Smooth muscle cell (in vitro differentiated cells): ENCODE measurements around the gene NRCAM. TPM values are rescaled to one million over a fixed set of nuclear protein-coding genes. Genes with fewer than 3 reads are reported as not detected.
A peak's percentile ranks its signal among the peaks of the same experiment; 100 is the strongest.

ENCODE experiments used
- DNase-seq: peaks from one replicate; lab custom pipeline; 2025; ENCODE audit not compliant: unreplicated experiment; lab: John Stamatoyannopoulos, UW
- H2AFZ ChIP-seq: fragments of 200-600 bp; sonication (generic); 2 replicates; pipeline ENCODE4 v1.6.0; 2016; ENCODE audit warnings: antibody characterized with exemption, low read depth, mild to moderate bottlenecking
- H3F3A ChIP-seq: fragments of 200-600 bp; sonication (generic); 2 replicates; pipeline ENCODE4 v1.6.0; 2017; ENCODE audit warnings: antibody characterized with exemption, low read depth
- H3K27ac ChIP-seq: fragments of 200-600 bp; sonication (generic); 2 replicates; pipeline ENCODE4 v1.5.1; 2016; ENCODE audit warnings: low read depth, mild to moderate bottlenecking
- H3K27me3 ChIP-seq: fragments of 200-600 bp; sonication (generic); 2 replicates; pipeline ENCODE4 v1.6.1; 2016; ENCODE audit warnings: low read depth, mild to moderate bottlenecking
- H3K36me3 ChIP-seq: fragments of 200-600 bp; sonication (generic); 2 replicates; pipeline ENCODE4 v1.5.1; 2016; ENCODE audit warnings: low read depth
- H3K4me1 ChIP-seq: fragments of 200-600 bp; sonication (generic); 2 replicates; pipeline ENCODE4 v1.5.1; 2016; ENCODE audit warnings: low read depth
- H3K4me2 ChIP-seq: fragments of 200-600 bp; sonication (generic); 2 replicates; pipeline ENCODE4 v1.6.0; 2016; ENCODE audit warnings: mild to moderate bottlenecking
- H3K4me3 ChIP-seq: fragments of 200-600 bp; sonication (generic); 2 replicates; pipeline ENCODE4 v1.5.1; 2016; ENCODE audit warnings: mild to moderate bottlenecking
- H3K79me2 ChIP-seq: fragments of 200-600 bp; sonication (generic); 2 replicates; pipeline ENCODE4 v1.6.0; 2016; ENCODE audit warnings: low read depth, mild to moderate bottlenecking
- H3K9ac ChIP-seq: fragments of 200-600 bp; sonication (generic); 2 replicates; pipeline ENCODE4 v1.6.0; 2016; ENCODE audit warnings: low read depth
- H3K9me3 ChIP-seq: fragments of 200-600 bp; sonication (generic); replicated peaks from 2 replicates; pipeline ENCODE4 v1.5.1; 2016; ENCODE audit warnings: low read depth
- H4K20me1 ChIP-seq: fragments of 200-600 bp; sonication (generic); 2 replicates; pipeline ENCODE4 v1.6.0; 2016; ENCODE audit warnings: low read depth
- CTCF ChIP-seq: fragments of 200-600 bp; sonication (generic); IDR thresholded peaks from 2 replicates; pipeline ENCODE4 v1.5.1; 2017; ENCODE audit warnings: borderline replicate concordance, mild to moderate bottlenecking, antibody characterized with exemption; ENCODE audit not compliant: insufficient read depth, poor library complexity, severe bottlenecking
- WGBS: methylation state at CpG from one replicate; pipeline ENCODE4 v1.1.7; 2016; ENCODE audit warnings: low lambda C conversion rate; 5-methylcytosine and 5-hydroxymethylcytosine counted together
- polyA plus RNA-seq: library from polyadenylated mRNA; unstranded; fragments of >200 nt; fragmentation: Nextera tagmentation; extraction: Ambion mirVana; gene quantifications from 2 replicates; pipeline ENCODE4 v1.2.1, GENCODE V29; 2016
- total RNA-seq: library from RNA; depleted of rRNA; stranded (reverse); fragments of >200 nt; gene quantifications from 2 replicates; pipeline ENCODE4 v1.2.3, GENCODE V29; 2014

The NRCAM gene
- total and polyA plus RNA-seq, 2 experiments from 2014 or later = 0.49 TPM; not detected in 1

GRCh38 chr7:108454317-108454673 is 1.9 kb downstream of the NRCAM start:
- Histone ChIP-seq H3K79me2 (no peaks in the 10 kb centered on the region), H3K4me1 (peaks cover 10% of the 10 kb centered on the region), H3F3A (no peaks in the 10 kb centered on the region), H3K36me3 (no peaks in the 10 kb centered on the region), H3K9me3 (no peaks in the 10 kb centered on the region), H2AFZ (peak overlapping the region; percentile 59), H3K4me3 (peak overlapping the region; percentile 56), H3K27ac (no peak overlapping the region), H3K9ac (no peak overlapping the region), H4K20me1 (no peaks in the 10 kb centered on the region), H3K4me2 (peak overlapping the region; percentile 92), H3K27me3 (peaks cover 90% of the 10 kb centered on the region)
- 28% methylated on average over 4 of the region's 4 CpGs for WGBS
- DNase-seq = no peak
- TF ChIP-seq CTCF = no peak

- DNase-seq = no peak
- Histone ChIP-seq H3F3A (no peaks in the 10 kb centered on the region), H3K79me2 (no peaks in the 10 kb centered on the region), H3K4me1 (peaks cover 18% of the 10 kb centered on the region), H2AFZ (no peak overlapping the region), H3K27me3 (peaks cover 81% of the 10 kb centered on the region), H3K36me3 (no peaks in the 10 kb centered on the region), H3K4me3 (no peak overlapping the region), H3K9ac (no peak overlapping the region), H3K27ac (no peak overlapping the region), H3K9me3 (no peaks in the 10 kb centered on the region), H4K20me1 (no peaks in the 10 kb centered on the region), H3K4me2 (no peak overlapping the region)
- no peak for TF ChIP-seq CTCF
- 80% methylated on average over 4 of the region's 4 CpGs for WGBS
These were observed 2.9 kb downstream of the NRCAM start for GRCh38 chr7:108453320-108453719.

GRCh38 chr7:108452707-108453106 is 3.5 kb downstream of the NRCAM start:
- peaks cover 74% of the 10 kb centered on the region for H3K27me3 ChIP-seq
- no peak overlapping the region for H3K4me2 ChIP-seq
- no peaks in the 10 kb centered on the region for H3K9me3 ChIP-seq
- H3F3A ChIP-seq = no peaks in the 10 kb centered on the region
- TF ChIP-seq CTCF = peak; percentile 27
- H3K79me2 ChIP-seq = no peaks in the 10 kb centered on the region
- H3K4me3 ChIP-seq = no peak overlapping the region
- no peak overlapping the region for H2AFZ ChIP-seq
- H3K36me3 ChIP-seq = no peaks in the 10 kb centered on the region
- 73% methylated on average over 2 of the region's 2 CpGs for WGBS
- H3K4me1 ChIP-seq = peaks cover 20% of the 10 kb centered on the region
- H3K27ac ChIP-seq = no peak overlapping the region
- no peak overlapping the region for H3K9ac ChIP-seq
- no peaks in the 10 kb centered on the region for H4K20me1 ChIP-seq
- no peak for DNase-seq

- no peak overlapping the region for H3K4me2 ChIP-seq
- DNase-seq = no peak
- no peaks in the 10 kb centered on the region for H3K79me2 ChIP-seq
- H3K36me3 ChIP-seq = no peaks in the 10 kb centered on the region
- H2AFZ ChIP-seq = no peak overlapping the region
- H3K9ac ChIP-seq = no peak overlapping the region
- H3F3A ChIP-seq = no peaks in the 10 kb centered on the region
- no peaks in the 10 kb centered on the region for H3K9me3 ChIP-seq
- TF ChIP-seq CTCF = no peak
- H3K27me3 ChIP-seq = peaks cover 61% of the 10 kb centered on the region
- H3K4me1 ChIP-seq = peaks cover 20% of the 10 kb centered on the region
- no peaks in the 10 kb centered on the region for H4K20me1 ChIP-seq
- 96% methylated on average over 2 of the region's 2 CpGs for WGBS
- no peak overlapping the region for H3K27ac ChIP-seq
- no peak overlapping the region for H3K4me3 ChIP-seq
These were observed 4.9 kb downstream of the NRCAM start for GRCh38 chr7:108451296-108451848.
